Gastrocnemius medialis (tissue), 4 donors: ENCODE measurements around the gene GMPPA.

ENCODE experiments used
- CTCF ChIP-seq, 5 experiments: fragments of 450-650 bp in 3 of 5; fragments of 200-600 bp in 2 of 5; sonication (generic) in 2 of 5; IDR thresholded peaks in 4 of 5; conservative IDR thresholded peaks in 1 of 5; 1 replicate in 4 of 5; 2 replicates in 1 of 5; pipeline ENCODE4 v1.5.1; 2016 to 2019; ENCODE audit warnings: antibody characterized with exemption in 5 of 5, mild to moderate bottlenecking in 3 of 5, moderate library complexity in 3 of 5
- POLR2A ChIP-seq, 2 donors: fragments of 450-650 bp; IDR thresholded peaks; one replicate each; pipeline ENCODE4 v1.6.1; 2017; ENCODE audit warnings: antibody characterized with exemption in 2 of 2, mild to moderate bottlenecking in 2 of 2, moderate library complexity in 2 of 2

DNA sequence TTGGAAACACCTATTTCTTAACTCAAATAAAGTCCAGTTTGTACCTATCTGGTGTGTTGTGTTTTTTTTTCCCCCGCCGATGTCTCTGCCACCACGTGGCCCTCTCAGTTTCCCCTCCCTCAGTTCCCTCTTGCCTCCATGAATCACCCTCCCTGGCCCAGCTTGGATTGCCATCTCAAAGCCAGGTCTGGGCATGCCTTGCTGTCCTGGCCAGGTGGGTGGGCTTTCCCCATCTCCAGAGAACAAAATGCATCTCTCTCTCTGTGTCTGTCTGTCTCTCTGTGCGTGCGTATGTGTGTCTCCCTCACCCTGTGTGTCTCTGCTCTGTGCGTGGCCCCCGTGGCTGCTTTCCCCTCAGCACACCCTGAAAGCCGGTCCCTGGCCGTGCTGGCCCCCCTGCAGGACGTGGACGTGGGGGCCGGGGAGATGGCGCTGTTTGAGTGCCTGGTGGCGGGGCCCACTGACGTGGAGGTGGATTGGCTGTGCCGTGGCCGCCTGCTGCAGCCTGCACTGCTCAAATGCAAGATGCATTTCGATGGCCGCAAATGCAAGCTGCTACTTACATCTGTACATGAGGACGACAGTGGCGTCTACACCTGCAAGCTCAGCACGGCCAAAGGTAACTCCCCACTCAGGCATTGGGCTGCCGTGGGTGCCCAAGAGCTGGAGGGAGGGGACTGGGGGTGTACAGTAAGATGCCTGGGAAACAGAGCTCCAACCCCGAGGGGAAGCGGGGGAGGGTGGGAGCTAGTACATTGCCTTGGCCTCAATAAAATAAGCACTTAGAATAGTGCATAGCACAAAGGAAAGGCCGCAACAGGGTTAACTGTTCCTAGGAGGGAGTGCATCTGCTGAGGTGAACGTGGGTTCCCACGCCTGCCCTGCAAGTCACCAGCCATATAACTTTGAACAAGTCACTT lies 31.6 kb upstream of the GMPPA start:
- TF ChIP-seq CTCF (IDR thresholded peaks at IDR 0.05 in 4 of 5, conservative IDR thresholded peaks at IDR 0.05 in 1 of 5) (no peak), POLR2A (IDR thresholded peaks at IDR 0.05) (no peak)
